GM18526 (cell line): ENCODE results near the gene PDE9A.

Experiments used
- POLR2A ChIP-seq: IDR thresholded peaks from 3 replicates; pipeline ENCODE4 v1.6.1; 2011; ENCODE audit not compliant: insufficient read length; ENCODE audit errors: extremely low read depth

PDE9A gene

GRCh38 chr21:42653231-42654061 lies at the start of gene PDE9A:
Gene PDE9A (plus strand): TSS chr21:42653621. CDS start chr21:42653815, 194 bp downstream.
- no peak for TF ChIP-seq POLR2A

GRCh38 chr21:42607102-42607501 lies 46.3 kb upstream of the PDE9A start:
- TF ChIP-seq POLR2A, result no peak

DNA sequence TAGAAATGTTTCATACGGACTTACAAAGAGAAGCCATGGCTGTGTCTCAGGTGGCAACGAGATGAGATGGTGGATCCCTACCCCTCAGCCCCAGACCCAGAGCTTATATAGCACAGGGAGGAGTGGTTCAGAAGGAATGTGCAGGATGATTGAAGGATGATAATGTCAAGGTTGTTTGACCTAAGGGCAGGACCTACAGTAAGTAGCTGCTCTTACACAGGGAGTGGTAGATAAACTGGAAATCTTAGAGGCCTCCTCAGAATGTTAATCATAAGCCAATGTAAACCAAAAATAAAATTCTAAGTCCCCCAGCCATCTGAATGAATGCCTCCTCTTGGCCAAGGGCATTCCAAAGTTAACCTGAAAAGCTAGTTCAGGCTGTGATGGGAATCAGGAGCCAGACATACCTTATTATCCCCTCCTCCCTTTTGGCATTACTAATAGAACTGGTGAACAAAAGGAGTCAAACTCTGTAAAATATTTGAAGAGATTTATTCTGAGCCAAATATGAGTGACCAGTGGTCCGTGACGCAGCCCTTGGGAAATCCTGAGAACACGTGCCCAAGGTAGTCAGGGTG lies 45.8 kb upstream of the PDE9A start:
- TF ChIP-seq POLR2A, result no peak

DNA sequence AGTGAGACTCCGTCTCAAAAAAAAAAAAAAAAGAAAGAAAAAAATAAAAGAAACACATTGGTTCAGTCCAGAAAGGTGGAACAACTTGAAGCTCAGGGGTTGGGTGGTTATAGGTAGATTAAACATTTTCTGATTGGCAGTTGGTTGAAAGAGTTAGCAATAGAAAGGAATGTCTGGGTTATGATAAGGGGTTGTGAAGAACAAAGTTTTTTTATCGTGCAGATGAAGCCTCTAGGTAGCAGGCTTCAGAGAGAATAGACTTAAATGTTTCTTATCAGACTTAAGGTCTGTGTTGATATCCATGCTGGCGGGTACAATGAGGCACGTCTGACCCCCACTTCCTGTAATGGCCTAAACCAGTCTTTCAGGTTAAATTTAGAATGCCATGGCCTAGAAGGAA lies 45.0 kb upstream of the PDE9A start:
- TF ChIP-seq POLR2A, result no peak

DNA sequence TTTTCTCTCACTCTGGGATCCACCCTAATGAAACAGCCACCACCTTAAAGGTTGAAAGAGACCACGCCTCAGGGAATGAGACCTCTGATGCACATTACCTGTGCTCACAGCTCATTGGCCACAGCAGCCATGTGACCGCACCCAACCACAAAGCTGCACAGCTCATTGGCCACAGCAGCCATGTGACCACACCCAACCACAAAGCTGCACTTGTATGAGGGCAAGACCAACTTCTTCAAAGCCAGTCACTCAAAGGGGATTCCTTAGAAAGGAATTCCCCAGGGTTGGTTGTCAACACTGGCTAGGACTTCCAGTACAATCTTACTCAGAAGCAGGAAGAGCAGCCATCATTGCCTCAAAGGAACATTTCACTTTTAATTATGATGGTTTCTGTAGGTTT lies 43.6 kb upstream of the PDE9A start:
- TF ChIP-seq POLR2A, result no peak

DNA sequence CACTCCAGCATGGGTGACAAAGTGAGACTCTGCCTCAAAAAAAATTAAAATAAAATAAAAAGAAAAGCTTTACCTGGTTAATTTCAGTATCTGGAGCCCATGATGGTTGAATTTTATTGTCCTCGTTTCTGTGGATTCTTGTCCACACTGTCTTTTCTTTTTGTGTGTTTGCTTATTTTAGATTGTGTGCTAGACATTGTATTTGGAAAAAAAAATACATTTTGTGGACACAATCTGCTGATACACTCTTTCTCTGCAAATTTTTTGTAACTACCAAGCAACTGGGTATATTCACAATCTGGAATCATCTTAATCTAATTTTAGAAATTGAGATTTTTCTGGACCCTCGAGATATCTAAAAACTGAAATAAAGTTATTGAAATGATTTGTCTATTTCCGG lies 41.6 kb upstream of the PDE9A start:
- no peak for TF ChIP-seq POLR2A

GRCh38 chr21:42612390-42612789 lies 41.0 kb upstream of the PDE9A start:
- TF ChIP-seq POLR2A, result no peak

- TF ChIP-seq POLR2A, result no peak
These were observed 39.7 kb upstream of the PDE9A start for GRCh38 chr21:42613756-42614155.

GRCh38 chr21:42614396-42614795 lies 39.0 kb upstream of the PDE9A start:
- TF ChIP-seq POLR2A, result no peak

DNA sequence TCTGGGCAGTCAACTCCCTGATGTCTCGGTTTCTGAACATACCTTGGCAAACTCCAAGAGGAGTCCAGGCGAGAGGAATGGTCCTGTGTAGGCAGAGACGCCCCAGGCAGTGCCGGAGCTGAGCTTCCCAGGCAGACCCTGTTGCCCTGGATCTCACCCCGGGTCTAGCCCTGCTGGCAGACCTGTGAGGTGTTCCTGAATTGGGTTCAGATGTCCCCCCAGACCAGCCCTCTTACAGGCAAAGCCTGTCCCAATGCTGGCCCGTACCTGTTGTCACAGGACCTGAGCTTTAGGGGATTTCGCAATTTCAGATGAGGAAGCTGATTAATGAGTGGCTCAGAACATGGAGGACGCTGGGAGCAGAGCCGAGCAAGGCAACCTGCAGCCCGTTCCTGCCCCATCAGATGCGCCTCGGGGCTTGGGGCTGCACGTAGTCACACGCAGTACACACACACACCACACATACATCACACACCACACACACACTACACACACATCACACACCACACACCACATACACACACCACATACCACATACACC lies 38.5 kb upstream of the PDE9A start:
- TF ChIP-seq POLR2A, result no peak

DNA sequence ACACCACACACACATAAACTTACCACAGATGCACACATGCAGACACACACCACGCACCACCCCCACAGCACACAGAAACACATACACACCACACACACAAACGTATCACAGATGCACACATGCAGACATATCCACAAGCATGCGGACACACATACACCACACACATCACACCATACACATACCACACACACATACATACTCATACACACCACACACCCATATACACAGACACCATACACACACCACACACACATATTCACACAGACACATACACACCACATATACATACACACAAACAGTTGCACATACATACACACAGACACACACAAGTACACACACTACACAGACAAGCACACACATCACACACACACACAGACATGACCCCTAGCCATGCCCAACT lies 37.5 kb upstream of the PDE9A start:
- no peak for TF ChIP-seq POLR2A

DNA sequence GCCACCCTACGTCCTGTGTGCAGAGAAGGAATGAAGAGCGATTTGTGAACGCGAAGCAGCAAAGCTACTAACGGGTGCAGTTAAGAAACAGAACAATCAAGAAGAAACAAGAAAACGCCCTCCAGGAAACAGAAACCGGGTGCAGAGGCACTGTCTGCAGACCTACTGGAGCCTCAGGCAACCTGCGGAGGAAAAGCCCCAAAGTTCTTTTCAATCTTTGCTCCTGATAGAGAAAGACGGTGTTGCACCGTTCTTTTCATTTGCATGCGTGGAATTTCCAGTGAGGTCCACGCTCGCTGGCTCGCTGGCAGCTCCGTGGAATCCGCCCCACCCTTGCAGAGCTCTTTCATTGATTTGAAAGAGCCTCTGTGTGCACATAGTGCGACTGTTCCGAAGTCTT lies 37.0 kb upstream of the PDE9A start:
- TF ChIP-seq POLR2A, result no peak

- no peak for TF ChIP-seq POLR2A
These were observed 36.5 kb upstream of the PDE9A start for GRCh38 chr21:42616941-42617340.

GRCh38 chr21:42617486-42617885 lies 35.9 kb upstream of the PDE9A start:
- no peak for TF ChIP-seq POLR2A

DNA sequence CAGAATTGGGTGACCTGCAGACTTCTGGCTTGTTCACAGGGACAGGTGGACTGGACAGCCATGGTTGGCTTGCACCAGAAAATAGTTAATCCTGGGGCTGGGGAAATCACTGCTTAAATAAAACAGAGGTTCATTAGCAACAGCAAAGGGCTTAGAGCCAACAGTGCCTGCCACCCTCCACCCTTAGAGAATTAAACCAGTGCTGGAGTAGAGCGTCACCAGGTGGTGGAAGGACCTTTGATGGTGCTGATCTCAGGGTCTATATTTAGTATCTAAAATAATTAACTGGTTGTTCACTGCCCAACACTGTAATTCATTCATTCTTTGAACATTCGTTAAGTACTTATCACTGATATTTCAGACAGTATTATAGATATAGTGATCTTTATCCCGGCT lies 34.7 kb upstream of the PDE9A start:
- no peak for TF ChIP-seq POLR2A

GRCh38 chr21:42619166-42619565 lies 34.3 kb upstream of the PDE9A start:
- no peak for TF ChIP-seq POLR2A
